Astrocyte (in vitro differentiated cells and primary cell): Measurements from ENCODE around the gene TRUB2.

Experiments used
- EZH2 ChIP-seq: IDR thresholded peaks from 2 replicates; pipeline ENCODE4 v1.6.1; 2012; ENCODE audit warnings: mild to moderate bottlenecking, low read length, inconsistent platforms; ENCODE audit not compliant: insufficient read depth
- TF ChIP-seq, protein P1 (sequence below): IDR thresholded peaks from 2 replicates; pipeline ENCODE4 v1.5.1; 2011; ENCODE audit warnings: low read depth, mild to moderate bottlenecking, inconsistent platforms, low read length, moderate library complexity; ENCODE audit not compliant: insufficient read depth

- TF ChIP-seq, protein P1, sequence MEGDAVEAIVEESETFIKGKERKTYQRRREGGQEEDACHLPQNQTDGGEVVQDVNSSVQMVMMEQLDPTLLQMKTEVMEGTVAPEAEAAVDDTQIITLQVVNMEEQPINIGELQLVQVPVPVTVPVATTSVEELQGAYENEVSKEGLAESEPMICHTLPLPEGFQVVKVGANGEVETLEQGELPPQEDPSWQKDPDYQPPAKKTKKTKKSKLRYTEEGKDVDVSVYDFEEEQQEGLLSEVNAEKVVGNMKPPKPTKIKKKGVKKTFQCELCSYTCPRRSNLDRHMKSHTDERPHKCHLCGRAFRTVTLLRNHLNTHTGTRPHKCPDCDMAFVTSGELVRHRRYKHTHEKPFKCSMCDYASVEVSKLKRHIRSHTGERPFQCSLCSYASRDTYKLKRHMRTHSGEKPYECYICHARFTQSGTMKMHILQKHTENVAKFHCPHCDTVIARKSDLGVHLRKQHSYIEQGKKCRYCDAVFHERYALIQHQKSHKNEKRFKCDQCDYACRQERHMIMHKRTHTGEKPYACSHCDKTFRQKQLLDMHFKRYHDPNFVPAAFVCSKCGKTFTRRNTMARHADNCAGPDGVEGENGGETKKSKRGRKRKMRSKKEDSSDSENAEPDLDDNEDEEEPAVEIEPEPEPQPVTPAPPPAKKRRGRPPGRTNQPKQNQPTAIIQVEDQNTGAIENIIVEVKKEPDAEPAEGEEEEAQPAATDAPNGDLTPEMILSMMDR: no peak
- no peak for TF ChIP-seq EZH2
Observed at GRCh38 chr9:128304971-128305288, 17.3 kb downstream of the TRUB2 start.
